ENCODE data around the gene JSRP1.

JSRP1 gene

DNA sequence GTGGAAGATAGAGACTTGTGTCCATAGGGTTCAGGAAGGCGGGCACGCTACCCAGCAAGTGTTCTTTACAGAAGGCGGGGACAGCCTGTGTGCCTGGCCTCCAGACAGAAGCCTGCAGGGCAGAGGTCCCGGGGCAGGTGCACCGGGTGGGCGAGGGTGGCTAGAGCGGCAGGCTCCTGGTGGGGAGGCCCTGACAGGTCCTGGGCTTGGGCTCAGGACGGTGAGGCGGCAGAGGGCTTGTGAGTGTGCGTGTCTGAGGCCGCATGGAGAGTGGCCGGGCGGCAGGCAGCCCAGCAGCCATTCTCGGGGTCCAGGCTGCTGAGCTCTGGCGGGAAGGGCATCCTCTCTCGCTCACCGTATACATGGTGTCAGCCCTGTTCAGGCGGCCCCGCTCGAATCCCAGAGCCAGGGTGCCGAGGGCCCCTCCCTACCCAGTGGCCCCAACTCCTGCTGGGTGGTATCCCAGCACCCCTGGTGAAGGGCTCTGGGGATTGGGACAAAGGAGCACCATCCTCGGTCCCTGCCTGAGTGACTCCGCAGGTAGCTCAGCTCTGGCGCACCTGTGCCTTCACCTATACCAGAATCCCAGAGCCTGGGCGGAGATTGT, 10.1 kb downstream of the JSRP1 start:
- DNase-seq, result no peak

DNA sequence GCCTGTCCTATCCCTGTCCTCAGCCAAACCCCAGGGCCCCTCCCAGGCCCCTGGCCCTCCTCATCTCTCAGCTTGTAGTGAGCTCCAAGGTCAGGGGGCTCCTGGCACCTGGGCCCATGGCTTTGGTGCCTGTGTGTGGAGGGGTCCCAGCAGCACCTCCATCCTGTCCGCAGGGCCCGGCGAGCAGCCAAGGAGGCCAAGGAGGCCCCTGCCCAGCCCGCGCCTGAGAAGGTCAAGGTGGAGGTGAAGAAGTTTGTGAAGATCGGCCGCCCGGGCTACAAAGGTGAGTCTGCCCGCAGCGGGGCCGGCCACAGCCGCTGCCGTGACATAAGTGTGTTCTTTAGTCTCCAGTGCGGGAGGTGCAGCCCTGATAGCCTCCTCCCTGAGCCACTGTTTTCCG, 10.9 kb downstream of the JSRP1 start:
- DNase-seq, result no peak

DNA sequence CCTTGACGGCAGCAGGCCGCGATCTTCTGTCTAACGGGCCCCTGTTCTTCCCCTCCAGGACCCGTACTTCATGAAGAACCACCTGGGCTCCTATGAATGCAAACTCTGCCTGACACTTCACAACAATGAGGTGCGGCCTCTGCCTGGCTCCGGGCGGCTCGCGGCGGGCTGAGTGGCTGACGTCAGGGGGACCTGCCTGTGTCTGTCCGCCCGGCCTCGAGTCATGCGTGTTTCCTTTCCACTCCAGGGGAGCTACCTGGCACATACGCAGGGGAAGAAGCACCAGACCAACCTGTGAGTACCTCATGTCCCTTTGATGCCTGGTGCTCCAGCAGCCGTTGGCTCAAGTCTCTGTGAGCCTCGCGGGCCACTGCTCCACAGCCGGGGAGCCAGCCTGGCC, 11.7 kb downstream of the JSRP1 start:
- DNase-seq, result no peak

DNA sequence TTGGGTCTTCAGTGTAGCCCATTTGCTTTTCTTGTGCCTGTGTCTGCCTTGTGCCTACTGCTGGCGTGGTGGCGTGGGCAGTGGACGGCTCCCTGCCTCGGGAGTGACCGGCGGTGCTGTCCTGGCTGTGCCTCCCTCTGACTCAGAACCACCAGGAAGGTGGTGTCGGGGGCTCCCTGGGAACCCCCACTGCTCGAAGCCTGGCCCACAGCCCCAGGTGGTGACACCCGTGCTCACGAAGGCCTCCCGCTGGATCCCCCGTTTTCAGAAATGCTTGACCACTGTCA, 12.1 kb downstream of the JSRP1 start:
- DNase-seq, result no peak

DNA sequence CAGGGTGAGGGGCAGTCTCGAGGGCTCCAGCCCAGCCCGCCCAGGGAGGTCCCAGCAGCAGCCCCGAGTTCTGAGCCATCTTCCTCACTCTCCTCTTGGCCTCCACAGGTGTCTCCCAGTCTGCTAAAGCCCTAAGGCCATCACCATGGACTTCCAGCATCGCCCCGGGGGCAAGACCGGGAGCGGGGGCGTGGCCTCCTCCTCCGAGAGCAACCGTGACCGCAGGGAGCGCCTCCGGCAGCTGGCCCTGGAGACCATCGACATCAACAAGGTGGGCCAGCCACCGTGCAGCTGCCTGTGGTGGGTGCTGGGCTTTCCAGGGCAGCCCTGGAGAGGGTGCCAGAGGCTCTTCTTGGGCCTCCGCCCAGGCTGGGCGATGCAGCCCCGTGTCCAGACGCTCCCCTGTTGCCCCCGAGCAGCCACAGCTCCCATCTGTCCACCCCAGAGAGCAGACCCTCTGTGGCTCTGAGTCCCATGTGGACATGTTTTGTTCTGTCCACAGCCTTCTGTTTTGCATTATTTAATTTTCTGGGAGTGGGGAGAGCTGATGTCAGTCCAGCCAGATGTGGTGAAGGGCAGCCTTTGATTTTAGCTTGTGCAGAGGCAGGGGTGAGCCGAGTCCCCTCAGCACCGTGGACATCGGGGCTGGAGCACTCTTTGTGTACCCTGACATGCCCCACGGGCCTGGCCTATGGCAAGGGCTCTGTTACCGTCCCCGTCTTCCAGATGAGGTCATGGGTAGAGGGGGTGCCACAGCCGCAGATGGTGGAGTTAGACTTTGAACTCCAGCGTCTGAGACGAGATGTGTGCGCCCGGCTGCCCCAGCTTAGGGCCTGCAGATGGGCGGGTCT, 12.7 kb downstream of the JSRP1 start:
- DNase-seq, result no peak

DNA sequence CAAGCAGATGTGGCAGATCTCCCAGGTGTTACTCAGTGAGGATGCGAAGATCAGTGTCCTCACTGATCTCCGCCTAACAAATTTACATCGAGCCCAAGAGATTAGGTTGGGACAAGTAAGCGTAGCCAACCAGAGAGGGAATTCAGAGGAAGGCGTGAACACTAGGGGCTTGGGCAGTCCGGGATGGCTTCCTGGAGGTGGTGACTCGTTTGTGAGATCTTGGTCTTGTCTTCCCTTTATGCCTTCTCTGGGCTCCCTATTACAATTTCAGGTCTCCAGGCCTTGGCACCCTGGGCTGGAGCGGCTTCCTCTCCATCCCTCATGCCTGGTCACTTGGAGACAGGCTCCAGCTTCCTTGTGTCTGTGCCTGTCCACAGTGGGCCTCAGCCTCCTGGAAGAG, 13.4 kb downstream of the JSRP1 start:
- DNase-seq, result no peak

DNA sequence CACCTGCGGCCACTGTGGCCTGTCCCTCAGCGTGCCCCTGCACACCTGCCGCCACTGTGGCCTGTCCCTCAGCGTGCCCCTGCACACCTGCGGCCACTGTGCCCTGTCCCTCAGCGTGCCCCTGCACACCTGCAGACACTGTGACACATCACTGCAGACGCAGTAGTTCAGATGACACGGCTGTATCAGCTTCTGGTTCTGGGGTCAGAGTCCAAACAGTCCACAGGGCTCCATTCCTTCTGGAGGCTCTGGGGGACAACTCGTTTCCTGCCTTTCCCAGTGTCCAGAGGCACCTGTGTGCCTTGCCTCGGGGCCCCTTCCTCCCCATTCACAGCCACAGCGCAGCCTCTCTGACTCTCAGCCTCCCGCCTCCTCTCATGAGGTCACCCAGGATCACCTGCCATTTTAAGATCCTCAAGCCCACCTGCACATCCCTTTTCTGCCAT, 14.1 kb downstream of the JSRP1 start:
- no peak for DNase-seq

DNA sequence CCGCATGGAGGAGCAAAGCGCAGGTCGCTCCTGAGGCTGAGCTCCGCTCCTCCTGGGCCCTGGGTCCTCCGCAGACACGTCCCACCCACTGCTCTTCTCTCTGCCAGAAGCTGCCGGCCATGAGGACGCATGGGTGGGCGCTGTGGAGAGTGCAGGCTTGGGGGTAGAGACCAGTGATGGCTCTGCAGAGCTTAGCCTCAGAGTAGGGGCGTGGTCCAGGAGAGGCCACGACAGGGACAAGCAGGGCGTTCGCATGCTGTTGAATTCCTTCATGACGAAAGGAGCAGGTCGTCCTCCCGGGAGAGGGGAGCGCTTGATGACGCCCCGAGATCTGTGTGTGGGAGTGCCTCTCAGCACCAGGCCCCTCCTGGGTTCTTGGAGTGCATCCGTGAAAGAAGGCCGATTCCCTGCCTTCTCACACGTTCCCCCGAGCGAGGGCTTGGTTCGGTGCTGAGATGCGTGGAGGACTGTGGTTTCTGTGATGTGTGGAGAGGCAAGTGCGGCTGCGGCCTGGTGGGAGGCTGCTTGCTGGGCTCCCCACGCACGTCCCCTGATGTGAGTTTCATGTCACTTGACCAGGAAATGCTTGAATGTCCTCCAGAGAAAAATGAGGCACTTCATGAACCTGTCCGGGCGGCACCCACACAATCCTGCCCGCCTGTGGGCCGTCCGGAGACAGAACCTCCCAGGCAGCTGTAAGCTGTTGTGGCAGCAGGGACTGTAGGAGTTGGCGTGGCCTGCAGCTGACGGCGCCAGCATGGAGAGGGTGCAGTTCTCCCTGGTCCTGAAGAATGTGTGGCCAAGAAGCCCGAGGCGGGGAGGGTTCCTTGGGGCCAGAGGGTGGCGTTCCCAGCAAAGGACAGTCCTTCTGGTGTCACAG, 15.1 kb downstream of the JSRP1 start:
- no peak for DNase-seq

DNA sequence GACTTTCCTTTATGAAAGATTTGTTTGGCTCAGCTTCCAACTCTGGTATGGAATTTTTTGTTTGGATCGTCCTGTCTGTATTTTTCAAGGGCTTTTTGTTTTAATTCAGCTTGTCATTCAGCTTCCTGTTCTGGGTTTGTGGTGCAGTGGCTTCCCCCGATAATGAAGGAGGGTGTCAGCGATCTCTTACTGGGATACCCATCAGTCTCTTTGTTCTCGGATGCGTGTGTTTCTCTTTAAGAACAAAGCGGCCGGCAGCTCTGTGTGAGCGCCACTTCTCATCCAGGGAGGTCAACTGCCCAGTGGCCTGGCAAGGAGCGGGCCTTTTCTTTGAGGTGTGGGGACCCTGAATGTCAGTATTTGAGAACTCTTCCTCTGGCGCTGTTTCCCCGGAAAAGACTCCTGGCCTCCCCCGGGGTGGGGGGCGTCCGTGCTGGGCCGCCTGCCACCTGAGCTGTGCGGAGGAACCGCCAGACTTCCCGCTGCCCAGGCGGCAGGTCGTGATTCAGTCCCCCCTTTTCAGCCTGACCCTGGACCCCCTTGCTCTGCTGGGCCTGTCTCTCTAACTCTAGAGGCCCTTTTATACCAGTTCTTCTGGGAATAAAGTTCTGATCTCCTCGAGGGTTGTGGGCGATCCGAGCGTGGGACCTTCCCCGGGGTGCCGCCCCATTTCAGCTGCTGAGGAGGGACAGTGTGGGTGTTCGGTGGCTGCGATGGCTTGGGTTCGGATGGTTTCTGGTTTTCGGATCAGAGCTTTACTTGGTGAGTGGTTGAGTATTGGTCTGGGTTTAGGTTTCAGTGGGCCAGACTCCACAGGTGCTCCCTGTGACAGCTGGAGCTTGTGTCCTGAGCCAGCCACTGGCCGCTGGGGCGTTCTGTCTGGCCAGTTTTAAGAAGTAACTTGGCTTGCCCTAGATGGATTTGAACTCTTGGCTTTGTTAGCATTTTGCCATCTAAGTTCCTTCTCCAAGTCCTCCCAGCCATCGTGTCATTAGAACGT, 16.1 kb downstream of the JSRP1 start:
- DNase-seq, result no peak

DNA sequence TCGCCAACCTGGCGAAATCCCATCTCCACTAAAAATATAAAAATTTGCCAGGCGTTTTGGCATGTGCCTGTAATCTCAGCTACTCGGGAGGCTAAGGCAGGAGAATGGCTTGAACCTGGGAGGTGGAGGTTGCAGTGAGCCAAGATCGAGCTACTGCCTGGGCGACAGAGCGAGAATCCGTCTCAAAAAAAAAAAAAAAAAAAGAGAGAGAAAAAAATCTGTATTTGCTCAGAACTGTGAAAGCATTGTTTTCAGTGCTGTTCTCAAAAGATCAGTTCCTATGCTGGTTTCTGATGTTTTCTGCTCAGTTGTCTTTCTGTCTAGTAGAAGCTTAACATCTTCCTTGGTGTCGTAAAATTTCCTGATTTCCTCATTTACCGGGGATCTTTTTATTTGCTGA, 17.0 kb downstream of the JSRP1 start:
- no peak for DNase-seq

DNA sequence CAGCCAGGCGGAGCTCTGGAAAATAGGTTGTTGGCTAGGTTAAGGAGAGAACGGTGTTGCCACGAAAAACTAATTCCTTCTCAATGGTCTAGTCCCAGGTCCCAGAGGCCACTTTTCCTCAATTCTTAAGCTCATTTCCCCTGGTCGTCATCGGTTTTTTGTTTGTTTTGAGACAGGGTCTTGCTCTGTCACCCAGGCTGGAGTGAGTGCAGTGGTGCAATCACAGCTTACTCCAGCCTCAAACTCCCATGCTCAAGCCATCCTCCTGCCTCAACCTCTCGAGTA, 18.4 kb downstream of the JSRP1 start:
- DNase-seq, result no peak

DNA sequence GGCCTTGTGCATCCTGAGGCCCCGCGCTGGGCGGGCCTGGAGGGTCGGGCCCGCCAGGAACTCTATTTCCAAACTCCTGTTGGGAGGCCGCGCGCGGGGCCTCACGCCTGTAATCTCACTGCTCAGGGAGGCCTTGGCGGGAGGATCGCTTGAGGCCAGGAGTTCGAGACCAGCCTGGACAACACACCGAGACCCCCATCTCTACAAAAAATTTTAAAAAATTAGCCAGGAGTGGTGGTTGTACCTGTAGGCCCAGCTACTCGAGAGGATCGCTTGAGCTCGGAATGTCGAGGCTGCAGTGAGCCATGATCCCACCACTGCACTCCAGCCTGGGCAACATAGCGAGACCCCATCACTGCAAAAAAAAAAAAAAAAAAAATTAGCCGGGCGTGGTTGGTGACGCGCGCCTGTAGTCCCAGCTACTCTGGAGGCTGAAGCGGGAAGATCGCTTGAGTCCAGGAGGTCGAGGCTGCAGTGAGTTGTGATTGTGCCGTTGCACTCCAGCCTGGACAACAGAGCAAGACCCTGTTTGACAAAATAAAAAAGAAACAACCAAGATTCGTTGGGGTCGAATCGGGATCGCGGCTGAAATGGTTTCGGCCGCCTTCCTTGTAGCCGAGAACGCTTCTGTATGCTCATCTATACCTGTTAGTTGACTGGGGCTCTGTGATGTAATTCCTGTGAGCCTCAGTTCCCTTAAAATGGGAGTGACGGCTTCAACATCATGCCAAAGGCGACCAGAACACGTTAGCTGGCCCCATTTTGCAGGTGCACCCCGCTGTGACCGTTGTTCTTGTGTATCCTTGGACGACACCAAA, 19.0 kb downstream of the JSRP1 start:
- DNase-seq, result no peak

DNA sequence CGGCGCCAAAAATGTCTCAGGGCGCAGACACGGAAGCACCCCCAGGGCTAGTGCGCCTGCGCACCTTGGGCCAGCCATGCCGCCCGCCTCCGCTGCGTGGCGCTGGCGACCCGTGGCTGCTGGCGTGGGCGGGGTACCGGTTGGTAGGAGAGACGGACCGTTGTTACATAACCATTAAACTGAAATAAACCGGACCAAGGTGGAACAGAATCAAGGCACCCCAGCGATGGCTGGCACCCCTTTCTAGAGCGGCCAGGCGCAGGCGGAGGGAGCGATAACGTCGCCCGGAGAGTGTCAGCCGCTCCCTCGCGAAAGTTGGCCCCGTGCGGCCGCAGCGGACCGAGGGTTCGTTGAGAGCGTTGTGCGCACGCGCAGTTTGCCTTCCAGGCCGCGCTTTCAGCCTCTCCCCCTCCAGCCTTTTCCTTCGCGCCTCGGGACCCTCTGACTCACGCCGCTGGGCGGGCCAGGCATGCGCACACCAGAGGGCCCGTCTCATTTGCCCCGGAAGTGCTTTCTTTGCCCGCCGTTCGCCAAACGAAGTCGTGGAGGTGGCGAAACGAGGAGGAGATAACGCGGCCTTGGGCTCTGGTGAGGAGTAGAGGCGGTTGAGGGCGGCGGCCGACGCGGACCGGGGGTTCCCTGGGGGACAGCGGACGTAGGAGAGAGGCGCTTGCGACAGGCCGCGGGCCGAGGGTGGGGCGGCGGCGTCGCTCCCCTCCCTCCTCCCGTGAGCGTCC, 19.7 kb downstream of the JSRP1 start, which contains the start of the genes PLEKHJ1 and SF3A2:
PLEKHJ1 (minus strand) TSS at position 16 of the 737 bp plus-strand sequence. CDS start 81 bp downstream, outside the sequence.
SF3A2 (plus strand) TSS at position 511 of the 737 bp plus-strand sequence. CDS start 6,595 bp downstream, outside the sequence.
- DNase-seq, result peak; percentile 97

DNA sequence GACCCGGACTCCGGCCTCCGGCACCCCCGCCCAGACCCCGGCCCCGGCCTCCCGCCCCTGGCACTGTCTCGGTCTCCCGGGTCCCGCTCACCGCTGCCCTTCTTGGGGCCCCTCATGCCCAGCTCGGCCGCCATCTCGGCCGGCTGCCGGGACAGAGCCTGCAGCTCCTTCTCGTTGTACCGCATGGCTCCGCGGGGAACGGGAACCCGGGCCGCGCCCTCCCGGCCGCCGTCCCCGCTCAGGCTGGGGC, 20.2 kb downstream of the JSRP1 start:
- DNase-seq, result no peak

DNA sequence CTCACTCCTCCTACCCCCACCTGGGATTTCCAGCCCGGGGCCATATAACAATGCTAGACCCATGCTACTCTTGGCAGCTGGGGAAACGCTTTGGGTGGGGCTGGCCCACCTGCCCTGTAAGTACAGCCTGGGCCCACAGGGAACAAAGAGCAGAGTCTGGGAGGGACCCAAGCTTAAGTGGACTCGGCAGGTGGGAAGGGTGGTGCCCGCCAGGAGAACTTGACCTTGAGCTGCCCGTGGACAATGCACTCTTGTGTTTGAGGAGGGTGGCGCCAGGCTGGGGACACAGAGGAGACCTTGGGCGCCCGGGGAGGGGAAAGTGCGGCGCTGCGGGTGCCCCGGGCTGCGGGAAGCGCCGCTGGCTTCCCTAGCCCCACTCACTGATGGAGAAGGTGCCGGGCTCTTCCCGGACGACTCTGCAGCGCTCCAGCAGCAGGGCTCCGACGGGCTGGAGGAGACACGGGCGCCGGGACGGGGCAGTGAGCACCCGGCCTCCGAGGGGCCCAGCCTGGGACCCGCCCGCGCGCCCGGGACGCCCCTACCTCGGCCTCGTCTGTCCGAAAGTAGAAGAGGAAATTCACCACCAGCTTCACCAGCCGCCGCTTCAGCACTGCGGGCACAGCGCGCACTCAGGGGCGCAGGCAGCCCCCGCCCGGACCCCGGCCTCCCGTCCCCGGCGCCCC, 20.7 kb downstream of the JSRP1 start:
- DNase-seq, result peak; percentile 43

DNA sequence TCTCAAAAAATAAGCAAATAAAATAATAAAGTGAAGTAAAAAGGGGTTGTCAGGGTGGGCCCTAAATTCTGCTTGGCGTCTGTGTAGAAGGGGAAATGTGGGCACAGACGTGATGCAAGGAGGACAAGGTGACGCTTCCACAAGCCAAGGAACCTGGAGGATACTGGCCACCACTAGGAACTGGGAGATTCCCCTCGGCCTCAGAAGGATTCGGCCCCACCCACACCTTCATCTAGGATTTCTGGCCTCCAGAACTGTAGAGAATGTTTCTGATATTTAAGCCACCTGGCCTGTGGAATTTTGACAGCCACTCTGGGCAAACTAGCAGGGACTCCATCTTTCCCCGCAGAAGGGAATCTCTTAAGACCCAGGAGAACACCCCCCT, 21.2 kb downstream of the JSRP1 start:
- no peak for DNase-seq

DNA sequence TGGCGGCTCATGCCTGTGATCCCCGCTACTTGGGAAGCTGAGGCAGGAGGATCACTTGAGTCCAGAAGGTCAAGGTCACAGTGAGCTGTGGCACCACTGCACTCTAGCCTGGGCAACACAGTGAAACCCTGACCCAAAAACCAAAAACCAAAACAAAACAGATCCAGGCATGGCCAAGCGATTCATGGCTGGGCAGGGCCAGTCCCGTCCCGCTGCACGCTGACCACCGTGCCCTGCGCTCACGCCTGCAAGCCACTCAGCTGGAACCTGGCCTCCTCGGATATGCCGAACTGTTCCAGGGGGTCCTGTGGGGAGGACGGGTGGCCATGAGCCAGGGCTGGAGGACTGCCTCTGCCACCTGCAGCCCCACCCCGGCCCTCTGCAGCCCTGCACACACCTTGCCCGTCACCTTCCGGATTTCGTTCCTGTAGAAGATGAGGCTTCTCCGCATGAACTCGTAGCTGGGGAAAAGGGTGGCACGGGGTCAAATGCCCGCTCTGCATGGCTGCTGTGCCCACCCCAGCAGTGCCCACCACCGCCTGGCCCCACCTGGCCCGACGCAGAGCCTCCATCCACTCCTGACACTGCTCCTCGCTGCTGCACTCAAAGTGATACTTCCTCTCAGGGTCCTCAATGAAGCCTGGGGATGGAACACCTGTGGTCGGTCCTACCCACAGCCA, 22.5 kb downstream of the JSRP1 start:
- no peak for DNase-seq

DNA sequence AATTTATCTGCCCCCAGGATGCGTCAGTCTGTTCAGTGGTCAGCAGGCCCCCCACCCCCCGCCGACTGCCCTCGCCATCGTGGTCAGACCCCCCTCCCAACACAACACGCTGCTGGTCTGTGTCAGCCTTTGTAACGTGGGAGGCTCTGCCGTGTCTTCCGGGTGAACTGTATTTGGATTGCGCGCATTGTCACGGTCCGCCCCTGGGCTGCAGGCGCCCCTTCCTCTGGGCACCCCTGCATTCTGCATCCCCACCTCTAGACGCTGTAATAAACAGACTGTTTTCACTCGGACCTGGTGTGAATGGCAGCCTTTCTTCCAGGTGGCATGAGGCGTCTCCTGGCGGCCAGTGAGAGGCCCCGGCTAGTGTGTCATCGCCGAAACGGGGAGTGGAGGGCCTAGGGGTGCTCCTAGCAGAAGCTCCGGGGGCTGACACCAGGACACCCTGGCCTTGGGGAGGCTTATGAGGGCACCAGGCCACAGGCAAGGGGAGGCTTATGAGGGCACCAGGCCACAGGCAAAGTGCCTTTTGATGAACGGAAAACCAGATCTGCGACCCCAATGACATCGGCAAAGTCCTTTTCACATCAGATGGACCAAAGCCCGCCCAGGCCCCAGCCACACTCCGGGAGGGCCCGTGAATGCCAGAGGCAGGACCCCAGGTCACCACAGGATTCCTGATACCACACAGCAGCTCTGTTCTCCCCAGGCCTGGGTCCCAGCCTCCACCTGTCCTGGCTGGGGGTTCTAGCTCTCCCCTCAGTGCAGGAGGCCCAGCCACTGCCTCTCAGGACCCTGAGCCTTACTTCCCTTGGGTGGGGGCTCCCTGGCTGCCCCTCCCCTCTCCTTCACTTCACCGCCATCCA, 23.7 kb downstream of the JSRP1 start:
- no peak for DNase-seq

DNA sequence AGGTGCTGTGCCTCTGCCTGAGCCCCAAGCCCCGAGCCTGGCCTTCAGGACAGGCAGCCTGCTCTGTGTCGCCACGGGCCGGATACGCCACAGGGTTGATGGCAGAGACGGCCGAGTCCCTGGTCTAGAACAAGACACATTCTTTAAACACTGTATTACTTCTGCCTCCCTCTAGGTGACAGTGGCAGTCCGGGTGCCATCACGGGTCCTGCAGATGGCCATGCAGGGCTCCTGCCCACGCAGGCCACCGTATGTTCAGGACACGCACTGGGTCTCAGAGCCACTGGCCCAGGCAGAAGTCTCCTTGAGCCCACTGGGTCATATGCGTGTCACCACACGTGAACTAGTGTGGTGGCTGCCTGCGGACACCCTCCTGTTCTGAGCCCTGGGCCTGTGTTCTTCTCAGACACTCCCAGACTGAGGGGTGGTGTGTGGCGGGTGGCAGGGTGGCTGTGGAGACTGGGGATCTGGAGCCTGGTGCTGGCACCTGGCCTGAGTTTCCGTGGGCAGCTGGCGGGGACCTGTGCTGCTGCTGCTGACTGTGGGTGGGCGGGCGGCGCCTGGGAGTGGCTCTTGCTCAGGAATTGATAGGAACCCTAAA, 24.5 kb downstream of the JSRP1 start:
- no peak for DNase-seq
